ENCODE measurements around the gene HFE.
"Not testable (repeated sequence)": the region's sequence is repeated elsewhere in the genome, so short reads cannot be mapped to it uniquely, and the experiment has no call there.

Gene HFE

DNA sequence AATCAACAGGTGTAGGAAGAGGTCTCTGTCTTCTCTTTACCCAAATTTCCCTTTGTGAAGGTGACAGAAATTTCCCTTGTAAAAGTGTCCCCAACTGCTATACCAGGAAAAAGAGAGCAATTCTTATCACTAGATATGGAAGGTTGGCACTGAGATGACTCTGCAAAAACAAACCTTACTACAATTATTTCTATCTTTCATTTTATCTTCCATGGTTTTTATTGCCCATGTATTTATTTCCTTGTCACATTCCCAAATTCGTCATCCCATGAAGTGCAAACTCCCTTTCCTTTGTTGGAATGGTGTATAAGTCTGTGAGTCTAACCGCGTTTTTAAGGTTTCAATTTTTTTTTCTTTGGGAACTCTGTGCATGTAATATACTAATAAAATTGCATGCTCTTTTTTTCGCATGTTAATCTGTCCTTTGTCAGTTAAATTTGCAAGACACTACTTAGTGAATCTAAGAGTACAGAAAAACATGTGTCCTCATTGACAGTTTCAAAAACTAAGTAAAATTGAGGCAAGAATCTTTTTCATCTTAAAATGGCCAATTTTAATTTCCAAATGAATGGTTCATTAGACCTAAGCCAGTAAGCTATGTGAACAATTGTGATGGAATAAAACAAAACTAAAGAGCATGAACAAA, 35.4 kb upstream of the HFE start:
- H3K36me3 ChIP-seq (ENCODE audit: control insufficient read depth in 1 of 2, insufficient read depth in 2 of 2, low read length in 2 of 2), result no peaks in the 10 kb centered on the region
- H3K4me1 ChIP-seq (ENCODE audit: control insufficient read depth in 1 of 2, insufficient read depth in 2 of 2, low read length in 2 of 2), result peaks cover 8 to 15% of the 10 kb centered on the region in 2 donors
- H3K9me3 ChIP-seq (ENCODE audit: control insufficient read depth in 1 of 2, low read length in 2 of 2), result no peaks in the 10 kb centered on the region
- no peak overlapping the region for H3K27ac ChIP-seq (ENCODE audit: low read depth, low read length)
- no peak overlapping the region for H3K4me3 ChIP-seq (ENCODE audit: low read depth in 1 of 2, low read length in 2 of 2)
- no peaks in the 10 kb centered on the region for H3K27me3 ChIP-seq (ENCODE audit: control insufficient read depth in 1 of 2, insufficient read depth in 2 of 2, low read length in 2 of 2)
- no peak overlapping the region for H3K9ac ChIP-seq (ENCODE audit: low read depth in 1 of 2, low read length in 2 of 2)

DNA sequence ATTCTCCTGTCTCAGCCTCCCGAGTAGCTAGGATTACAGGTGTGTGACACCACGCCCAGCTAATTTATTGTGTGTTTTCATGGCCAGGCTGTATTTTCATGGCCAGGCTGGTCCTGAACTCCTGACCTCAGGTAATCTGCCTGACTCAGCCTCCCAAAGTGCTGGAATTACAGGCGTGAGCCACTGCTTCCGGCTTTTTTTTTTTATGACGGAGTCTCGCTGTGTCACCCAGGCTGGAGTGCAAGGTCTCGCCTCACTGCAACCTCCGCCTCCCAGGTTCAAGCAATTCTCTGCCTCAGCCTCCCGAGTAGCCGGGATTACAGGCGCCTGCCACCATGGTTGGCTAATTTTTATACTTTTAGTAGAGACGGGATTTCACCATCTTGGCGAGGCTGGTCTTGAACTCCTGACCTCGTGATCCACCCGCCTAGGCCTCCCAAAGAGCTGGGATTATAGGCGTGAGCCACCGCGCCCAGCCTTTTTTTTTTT, 34.4 kb upstream of the HFE start:
- not testable (repeated sequence) for H3K36me3 ChIP-seq (ENCODE audit: control insufficient read depth in 1 of 2, insufficient read depth in 2 of 2, low read length in 2 of 2); H3K27ac ChIP-seq (ENCODE audit: low read depth, low read length); H3K9ac ChIP-seq (ENCODE audit: low read depth in 1 of 2, low read length in 2 of 2); H3K27me3 ChIP-seq (ENCODE audit: control insufficient read depth in 1 of 2, insufficient read depth in 2 of 2, low read length in 2 of 2); H3K9me3 ChIP-seq (ENCODE audit: control insufficient read depth in 1 of 2, low read length in 2 of 2); H3K4me3 ChIP-seq (ENCODE audit: low read depth in 1 of 2, low read length in 2 of 2)
- peaks cover 8 to 15% of the 10 kb centered on the region in 2 donors for H3K4me1 ChIP-seq (ENCODE audit: control insufficient read depth in 1 of 2, insufficient read depth in 2 of 2, low read length in 2 of 2)

DNA sequence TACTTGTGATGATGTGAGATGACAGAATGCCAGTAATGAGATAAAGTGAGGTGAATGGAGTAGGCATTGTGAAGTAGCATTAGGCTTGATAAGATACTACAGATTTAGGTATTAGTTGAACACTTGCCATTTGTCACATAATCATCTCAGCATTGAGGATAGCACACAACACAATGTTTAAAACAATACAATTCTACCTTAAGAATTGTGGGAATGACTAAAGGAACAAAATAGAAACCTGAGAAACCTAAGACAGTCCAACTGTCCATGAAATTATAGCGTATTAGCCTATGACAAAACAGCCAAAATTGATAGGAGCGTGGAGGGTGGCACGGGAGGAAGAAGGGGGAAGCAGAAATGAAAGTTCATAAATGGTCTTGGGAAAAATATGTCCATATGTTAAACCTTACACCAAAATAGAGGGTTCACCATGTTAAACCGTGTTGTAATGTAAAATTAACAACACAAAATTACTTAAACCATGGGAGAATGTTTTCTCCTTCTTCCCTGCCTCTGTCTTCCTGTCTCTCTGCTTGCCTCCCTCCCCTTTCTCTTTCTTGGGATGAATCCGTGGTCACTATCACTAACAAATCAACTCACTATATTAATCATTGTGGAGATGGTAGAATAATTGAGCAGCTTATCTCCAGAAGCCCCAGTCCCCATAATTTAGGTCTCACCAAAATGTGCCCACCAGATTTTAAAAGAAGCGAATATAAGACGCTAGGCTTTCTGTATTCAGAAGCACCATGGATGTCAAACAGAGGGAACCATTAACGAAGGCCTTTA, 33.0 kb upstream of the HFE start:
- peak overlapping the region; percentile 80 to 88 for H3K4me3 ChIP-seq (ENCODE audit: low read depth in 1 of 2, low read length in 2 of 2)
- H3K36me3 ChIP-seq (ENCODE audit: control insufficient read depth in 1 of 2, insufficient read depth in 2 of 2, low read length in 2 of 2), result no peaks in the 10 kb centered on the region
- H3K9ac ChIP-seq (ENCODE audit: low read depth in 1 of 2, low read length in 2 of 2), result peak overlapping the region; percentile 71 to 89
- H3K9me3 ChIP-seq (ENCODE audit: control insufficient read depth in 1 of 2, low read length in 2 of 2), result no peaks in the 10 kb centered on the region
- peaks cover 8 to 15% of the 10 kb centered on the region in 2 donors for H3K4me1 ChIP-seq (ENCODE audit: control insufficient read depth in 1 of 2, insufficient read depth in 2 of 2, low read length in 2 of 2)
- no peaks in the 10 kb centered on the region for H3K27me3 ChIP-seq (ENCODE audit: control insufficient read depth in 1 of 2, insufficient read depth in 2 of 2, low read length in 2 of 2)
- peak overlapping the region; percentile 95 for H3K27ac ChIP-seq (ENCODE audit: low read depth, low read length)

DNA sequence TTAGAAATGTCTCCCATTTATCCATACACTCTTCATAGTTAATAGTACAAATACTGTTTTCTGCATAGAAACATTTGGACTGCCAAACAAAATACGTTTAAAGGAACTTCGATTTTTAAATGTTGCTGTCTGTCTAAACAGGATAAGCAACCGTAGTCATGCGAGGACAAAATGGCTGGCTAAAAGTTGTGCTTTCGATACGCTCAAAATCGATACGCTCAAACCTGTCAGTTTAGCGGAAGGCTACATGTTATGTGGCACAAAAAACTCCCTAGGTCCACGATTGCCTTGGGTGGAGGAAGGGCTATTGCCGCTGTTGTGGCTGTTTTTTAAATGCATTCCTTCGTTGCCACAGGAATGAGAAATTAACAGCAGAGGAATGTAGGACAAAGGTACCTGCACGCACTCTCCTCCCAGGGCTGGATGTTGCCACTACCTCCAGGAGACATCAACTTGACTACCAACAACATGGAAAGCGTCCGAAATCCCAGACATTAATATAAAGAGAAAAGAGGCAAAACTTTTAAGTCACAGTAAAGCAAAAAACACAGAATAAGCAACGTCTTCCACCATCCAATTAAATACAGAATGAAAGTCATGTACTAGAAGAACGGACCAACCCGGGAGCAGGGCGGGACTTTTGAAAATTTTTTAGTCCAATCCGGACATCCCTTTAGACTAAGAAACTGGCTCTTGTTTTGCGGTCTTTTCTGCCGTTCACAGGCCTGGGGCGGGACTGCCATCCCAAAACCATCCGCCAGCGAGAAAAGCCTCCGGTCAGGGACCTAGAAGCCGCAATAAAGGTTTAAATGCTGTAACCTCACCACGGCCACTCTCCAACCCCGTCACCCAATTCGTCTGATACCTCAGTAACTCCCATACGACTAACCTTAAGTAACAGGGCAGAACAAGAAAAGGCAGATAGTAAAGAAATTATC, 32.2 kb upstream of the HFE start:
- H3K36me3 ChIP-seq (ENCODE audit: control insufficient read depth in 1 of 2, insufficient read depth in 2 of 2, low read length in 2 of 2), result no peaks in the 10 kb centered on the region
- no peaks in the 10 kb centered on the region for H3K27me3 ChIP-seq (ENCODE audit: control insufficient read depth in 1 of 2, insufficient read depth in 2 of 2, low read length in 2 of 2)
- H3K9me3 ChIP-seq (ENCODE audit: control insufficient read depth in 1 of 2, low read length in 2 of 2), result no peaks in the 10 kb centered on the region
- peak overlapping the region; percentile 95 for H3K27ac ChIP-seq (ENCODE audit: low read depth, low read length)
- peak overlapping the region; percentile 80 to 88 for H3K4me3 ChIP-seq (ENCODE audit: low read depth in 1 of 2, low read length in 2 of 2)
- H3K4me1 ChIP-seq (ENCODE audit: control insufficient read depth in 1 of 2, insufficient read depth in 2 of 2, low read length in 2 of 2), result peaks cover 14 to 15% of the 10 kb centered on the region in 2 donors
- peak overlapping the region; percentile 89 to 96 for H3K9ac ChIP-seq (ENCODE audit: low read depth in 1 of 2, low read length in 2 of 2)

DNA sequence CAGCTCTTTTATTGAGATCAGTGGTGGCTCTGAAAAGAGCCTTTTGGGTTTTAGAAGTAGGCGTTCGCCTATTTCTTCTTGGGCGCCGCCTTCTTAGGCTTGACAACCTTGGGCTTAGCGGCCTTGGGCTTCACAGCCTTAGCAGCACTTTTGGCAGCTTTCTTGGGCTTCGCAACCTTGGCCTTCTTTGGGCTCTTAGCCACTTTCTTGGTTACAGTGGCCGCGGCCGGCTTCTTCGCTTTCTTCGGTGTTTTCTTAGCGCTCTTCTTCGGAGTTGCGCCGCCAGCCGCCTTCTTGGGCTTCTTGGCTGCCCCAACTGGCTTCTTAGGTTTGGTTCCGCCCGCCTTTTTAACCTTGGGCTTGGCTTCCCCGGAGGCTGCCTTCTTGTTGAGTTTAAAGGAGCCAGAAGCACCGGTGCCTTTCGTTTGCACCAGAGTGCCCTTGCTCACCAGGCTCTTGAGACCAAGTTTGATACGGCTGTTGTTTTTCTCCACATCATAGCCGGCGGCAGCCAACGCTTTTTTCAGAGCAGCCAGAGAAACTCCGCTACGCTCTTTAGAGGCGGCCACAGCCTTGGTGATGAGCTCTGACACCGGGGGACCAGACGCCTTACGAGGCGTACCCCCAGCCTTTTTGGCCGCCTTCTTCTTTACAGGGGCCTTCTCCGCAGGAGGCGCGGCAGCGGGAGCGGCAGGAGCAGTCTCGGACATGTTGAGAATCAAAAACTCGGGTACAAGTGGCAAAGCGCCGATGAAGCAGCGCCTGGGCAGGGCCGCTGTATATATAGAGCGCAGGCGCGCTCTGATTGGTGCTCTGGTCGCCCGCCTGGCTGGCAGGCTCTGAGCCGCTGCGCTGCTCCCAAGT, 31.3 kb upstream of the HFE start:
- H3K27me3 ChIP-seq (ENCODE audit: control insufficient read depth in 1 of 2, insufficient read depth in 2 of 2, low read length in 2 of 2), result no peaks in the 10 kb centered on the region
- H3K4me3 ChIP-seq (ENCODE audit: low read depth in 1 of 2, low read length in 2 of 2), result peak overlapping the region; percentile 80 to 88
- H3K9ac ChIP-seq (ENCODE audit: low read depth in 1 of 2, low read length in 2 of 2), result peak overlapping the region; percentile 89 to 96
- H3K27ac ChIP-seq (ENCODE audit: low read depth, low read length), result peak overlapping the region; percentile 95
- H3K4me1 ChIP-seq (ENCODE audit: control insufficient read depth in 1 of 2, insufficient read depth in 2 of 2, low read length in 2 of 2), result peaks cover 15% of the 10 kb centered on the region in 2 donors
- no peaks in the 10 kb centered on the region for H3K9me3 ChIP-seq (ENCODE audit: control insufficient read depth in 1 of 2, low read length in 2 of 2)
- no peaks in the 10 kb centered on the region for H3K36me3 ChIP-seq (ENCODE audit: control insufficient read depth in 1 of 2, insufficient read depth in 2 of 2, low read length in 2 of 2)

DNA sequence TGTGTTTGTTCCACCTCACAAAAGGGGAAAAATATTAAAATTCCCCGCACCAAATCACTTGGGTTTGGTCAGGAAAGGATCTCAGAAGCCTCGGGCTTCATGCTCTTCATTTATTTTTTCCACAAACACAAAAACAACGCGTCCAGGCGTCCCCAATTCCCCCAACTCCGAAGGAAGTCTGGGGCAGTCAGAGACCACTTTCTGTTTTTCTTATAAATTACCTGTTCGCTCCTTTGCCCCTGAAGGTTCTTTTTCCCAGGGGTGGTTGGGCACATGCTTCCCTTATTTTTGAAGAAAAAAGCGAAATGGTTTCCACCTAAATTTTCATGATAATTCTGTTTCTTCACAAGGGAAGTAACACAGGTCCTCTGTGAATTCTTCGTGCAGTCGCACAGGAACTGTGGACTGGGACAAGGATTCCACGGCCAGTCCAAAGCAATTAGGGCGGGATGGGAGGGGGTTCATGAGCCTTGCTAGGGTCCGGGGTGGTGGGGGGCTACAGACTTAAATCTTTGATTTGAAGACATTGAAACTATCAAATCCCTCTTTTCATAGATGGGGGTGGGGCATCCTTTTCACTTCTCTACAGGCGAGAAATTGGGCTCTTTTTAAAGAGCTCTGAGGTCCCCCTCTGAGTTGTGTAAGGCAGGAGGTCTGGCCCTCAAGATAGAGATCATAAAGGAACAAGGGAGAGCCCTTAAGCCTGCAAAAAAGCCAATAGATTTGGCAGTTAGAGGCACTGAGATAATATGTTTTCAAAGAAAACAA, 30.5 kb upstream of the HFE start:
- peak overlapping the region; percentile 80 to 88 for H3K4me3 ChIP-seq (ENCODE audit: low read depth in 1 of 2, low read length in 2 of 2)
- H3K27ac ChIP-seq (ENCODE audit: low read depth, low read length), result peak overlapping the region; percentile 95
- H3K9me3 ChIP-seq (ENCODE audit: control insufficient read depth in 1 of 2, low read length in 2 of 2), result no peaks in the 10 kb centered on the region
- H3K36me3 ChIP-seq (ENCODE audit: control insufficient read depth in 1 of 2, insufficient read depth in 2 of 2, low read length in 2 of 2), result no peaks in the 10 kb centered on the region
- peaks cover 11 to 15% of the 10 kb centered on the region in 2 donors for H3K4me1 ChIP-seq (ENCODE audit: control insufficient read depth in 1 of 2, insufficient read depth in 2 of 2, low read length in 2 of 2)
- H3K9ac ChIP-seq (ENCODE audit: low read depth in 1 of 2, low read length in 2 of 2), result peak overlapping the region; percentile 89 to 96
- no peaks in the 10 kb centered on the region for H3K27me3 ChIP-seq (ENCODE audit: control insufficient read depth in 1 of 2, insufficient read depth in 2 of 2, low read length in 2 of 2)

DNA sequence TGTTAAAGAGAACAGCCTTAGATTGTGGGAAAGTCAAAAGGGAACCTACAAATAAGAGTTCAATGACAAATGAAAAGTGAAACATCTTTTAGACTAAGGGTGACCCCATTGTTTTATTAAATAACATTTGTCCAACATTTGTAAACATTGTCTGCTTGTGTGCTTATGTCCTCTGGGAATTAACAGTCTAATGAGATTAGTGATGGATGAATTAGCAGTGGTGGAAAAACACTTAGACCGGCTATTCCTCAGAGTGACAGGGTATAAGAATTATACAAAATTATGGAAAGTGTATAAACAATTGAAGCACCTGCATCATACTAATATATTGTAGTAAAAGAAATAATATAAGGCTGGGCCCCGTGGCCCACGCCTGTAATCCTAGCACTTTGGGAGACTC, 29.3 kb upstream of the HFE start:
- Histone ChIP-seq H3K4me1 (ENCODE audit: control insufficient read depth in 1 of 2, insufficient read depth in 2 of 2, low read length in 2 of 2) (peaks cover 11 to 15% of the 10 kb centered on the region in 2 donors), H3K9me3 (ENCODE audit: control insufficient read depth in 1 of 2, low read length in 2 of 2) (no peaks in the 10 kb centered on the region), H3K4me3 (ENCODE audit: low read depth in 1 of 2, low read length in 2 of 2) (no peak overlapping the region), H3K9ac (ENCODE audit: low read depth in 1 of 2, low read length in 2 of 2) (no peak overlapping the region), H3K27me3 (ENCODE audit: control insufficient read depth in 1 of 2, insufficient read depth in 2 of 2, low read length in 2 of 2) (no peaks in the 10 kb centered on the region), H3K27ac (ENCODE audit: low read depth, low read length) (no peak overlapping the region), H3K36me3 (ENCODE audit: control insufficient read depth in 1 of 2, insufficient read depth in 2 of 2, low read length in 2 of 2) (no peaks in the 10 kb centered on the region)

DNA sequence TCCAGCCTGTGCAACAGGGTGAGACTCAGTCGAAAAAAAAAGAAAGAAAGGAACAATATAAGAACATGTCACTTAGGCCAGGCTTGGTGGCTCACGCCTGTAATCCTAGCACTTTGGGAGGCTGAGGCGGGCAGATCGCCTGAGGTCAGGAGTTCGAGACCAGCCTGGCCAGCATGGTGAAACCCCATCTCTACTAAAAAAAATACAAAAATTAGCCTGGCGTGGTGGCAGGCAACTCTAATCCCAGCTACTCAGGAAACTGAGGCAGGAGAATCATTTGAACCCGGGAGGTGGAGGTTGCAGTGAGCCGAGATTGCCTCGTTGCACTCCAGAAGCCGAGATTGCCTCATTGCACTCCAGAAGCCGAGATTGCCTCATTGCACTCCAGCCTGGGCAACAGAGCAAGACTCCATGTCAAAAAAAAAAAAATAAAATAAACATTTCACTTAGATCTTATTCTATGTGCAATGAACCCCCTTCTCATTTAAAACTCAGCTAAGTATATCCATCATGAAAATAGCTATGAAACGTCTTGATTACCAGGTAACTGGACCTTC, 28.7 kb upstream of the HFE start:
- not testable (repeated sequence) for H3K27ac ChIP-seq (ENCODE audit: low read depth, low read length); H3K4me3 ChIP-seq (ENCODE audit: low read depth in 1 of 2, low read length in 2 of 2); H3K27me3 ChIP-seq (ENCODE audit: control insufficient read depth in 1 of 2, insufficient read depth in 2 of 2, low read length in 2 of 2); H3K9ac ChIP-seq (ENCODE audit: low read depth in 1 of 2, low read length in 2 of 2); H3K9me3 ChIP-seq (ENCODE audit: control insufficient read depth in 1 of 2, low read length in 2 of 2); H3K36me3 ChIP-seq (ENCODE audit: control insufficient read depth in 1 of 2, insufficient read depth in 2 of 2, low read length in 2 of 2)
- H3K4me1 ChIP-seq (ENCODE audit: control insufficient read depth in 1 of 2, insufficient read depth in 2 of 2, low read length in 2 of 2), result peaks cover 8 to 15% of the 10 kb centered on the region in 2 donors
